Measurements from ENCODE around the gene SEC24C.
"Not testable (repeated sequence)": the region's sequence is repeated elsewhere in the genome, so short reads cannot be mapped to it uniquely, and the experiment has no call there.

SEC24C gene

GRCh38 chr10:73789659-73790055 lies 45.5 kb downstream of the SEC24C start:
- no peak for TF ChIP-seq CTCF (IDR thresholded peaks at IDR 0.05; ENCODE audit: low read depth, low read length)
- Histone ChIP-seq H3K4me1 (no peaks in the 10 kb centered on the region), H3K9me3 (no peaks in the 10 kb centered on the region), H3K4me3 (ENCODE audit: low read depth, low read length) (no peak overlapping the region), H3K27me3 (no peaks in the 10 kb centered on the region), H3K36me3 (peaks cover 10% of the 10 kb centered on the region; the same call in 1 of the 2 replicates)
- DNase-seq: no peak

DNA sequence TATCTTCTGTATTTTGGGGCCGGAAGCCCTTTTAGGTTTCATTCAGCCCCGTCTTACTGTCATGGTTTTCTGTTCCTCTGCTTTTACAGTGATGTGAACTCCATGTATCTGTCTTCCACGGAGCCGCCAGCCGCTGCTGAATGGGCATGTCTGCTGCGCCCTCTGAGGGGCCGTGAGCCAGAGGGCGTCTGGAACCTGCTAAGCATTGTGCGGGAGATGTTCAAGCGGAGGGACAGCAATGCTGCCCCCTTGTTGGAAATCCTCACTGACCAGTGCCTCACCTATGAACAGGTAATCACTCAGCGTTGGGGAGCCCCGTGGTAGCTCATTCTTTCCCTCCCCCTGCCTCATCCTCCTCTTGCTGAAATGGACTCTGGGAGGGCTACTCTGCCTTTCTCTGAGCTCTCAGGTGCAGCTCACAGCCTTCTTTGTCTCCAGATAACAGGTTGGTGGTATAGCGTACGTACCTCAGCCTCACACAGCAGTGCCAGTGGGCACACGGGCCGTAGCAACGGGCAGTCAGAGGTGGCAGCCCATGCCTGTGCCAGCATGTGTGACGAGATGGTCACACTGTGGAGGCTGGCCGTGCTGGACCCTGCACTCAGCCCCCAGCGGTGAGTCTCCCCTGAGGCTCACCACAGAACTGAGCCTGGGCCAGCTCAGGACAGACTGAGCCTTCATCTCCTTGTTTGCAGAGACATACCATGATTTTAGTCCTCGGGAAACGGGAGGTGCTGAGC lies 46.9 kb downstream of the SEC24C start:
- H3K4me3 ChIP-seq (ENCODE audit: low read depth, low read length): no peak overlapping the region
- TF ChIP-seq CTCF (IDR thresholded peaks at IDR 0.05; ENCODE audit: low read depth, low read length): no peak
- no peaks in the 10 kb centered on the region for H3K9me3 ChIP-seq
- H3K4me1 ChIP-seq: no peaks in the 10 kb centered on the region
- no peak for DNase-seq
- H3K27me3 ChIP-seq: no peaks in the 10 kb centered on the region
- H3K36me3 ChIP-seq: peaks cover 10% of the 10 kb centered on the region; the same call in 1 of the 2 replicates

DNA sequence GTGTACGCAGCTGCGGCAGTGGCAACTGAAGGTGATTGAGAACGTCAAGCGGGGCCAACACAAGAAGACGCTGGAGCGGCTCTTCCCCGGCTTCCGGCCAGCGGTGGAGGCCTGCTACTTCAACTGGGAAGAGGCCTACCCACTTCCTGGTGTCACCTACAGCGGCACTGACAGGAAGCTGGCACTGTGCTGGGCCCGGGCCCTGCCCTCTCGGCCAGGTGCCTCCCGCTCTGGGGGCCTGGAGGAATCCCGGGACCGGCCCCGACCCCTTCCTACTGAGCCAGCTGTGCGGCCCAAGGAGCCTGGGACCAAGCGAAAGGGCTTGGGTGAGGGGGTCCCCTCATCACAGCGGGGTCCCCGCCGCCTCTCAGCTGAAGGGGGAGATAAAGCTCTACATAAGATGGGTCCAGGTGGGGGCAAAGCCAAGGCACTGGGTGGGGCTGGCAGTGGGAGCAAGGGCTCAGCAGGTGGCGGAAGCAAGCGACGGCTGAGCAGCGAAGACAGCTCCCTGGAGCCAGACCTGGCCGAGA lies 47.8 kb downstream of the SEC24C start:
- no peak for TF ChIP-seq CTCF (IDR thresholded peaks at IDR 0.05; ENCODE audit: low read depth, low read length)
- Histone ChIP-seq H3K36me3 (peaks cover 10% of the 10 kb centered on the region; the same call in 1 of the 2 replicates), H3K27me3 (no peaks in the 10 kb centered on the region), H3K9me3 (no peaks in the 10 kb centered on the region), H3K4me1 (no peaks in the 10 kb centered on the region), H3K4me3 (ENCODE audit: low read depth, low read length) (no peak overlapping the region)
- DNase-seq: no peak

DNA sequence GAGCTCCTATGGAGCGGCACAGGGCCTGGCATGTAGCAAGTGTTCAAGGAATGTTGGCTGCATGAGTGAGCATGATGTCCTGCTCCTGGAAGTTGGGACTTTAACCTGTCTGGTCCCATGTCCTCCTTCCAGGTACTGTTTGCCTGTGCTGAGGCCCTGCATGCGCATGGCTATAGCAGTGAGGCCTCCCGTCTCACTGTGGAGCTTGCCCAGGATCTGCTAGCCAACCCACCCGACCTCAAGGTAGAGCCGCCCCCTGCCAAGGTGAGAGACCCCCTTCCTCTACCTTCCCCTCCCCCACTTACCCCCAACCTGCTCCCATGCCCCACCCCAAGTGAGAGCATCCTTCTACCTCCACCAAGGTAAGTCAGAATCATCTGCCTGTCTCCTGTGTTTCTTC lies 49.3 kb downstream of the SEC24C start:
- no peaks in the 10 kb centered on the region for H3K4me1 ChIP-seq
- H3K9me3 ChIP-seq: no peaks in the 10 kb centered on the region
- no peak overlapping the region for H3K4me3 ChIP-seq (ENCODE audit: low read depth, low read length)
- H3K36me3 ChIP-seq: peaks cover 10% of the 10 kb centered on the region
- DNase-seq: no peak
- no peak for TF ChIP-seq CTCF (IDR thresholded peaks at IDR 0.05; ENCODE audit: low read depth, low read length)
- no peaks in the 10 kb centered on the region for H3K27me3 ChIP-seq

DNA sequence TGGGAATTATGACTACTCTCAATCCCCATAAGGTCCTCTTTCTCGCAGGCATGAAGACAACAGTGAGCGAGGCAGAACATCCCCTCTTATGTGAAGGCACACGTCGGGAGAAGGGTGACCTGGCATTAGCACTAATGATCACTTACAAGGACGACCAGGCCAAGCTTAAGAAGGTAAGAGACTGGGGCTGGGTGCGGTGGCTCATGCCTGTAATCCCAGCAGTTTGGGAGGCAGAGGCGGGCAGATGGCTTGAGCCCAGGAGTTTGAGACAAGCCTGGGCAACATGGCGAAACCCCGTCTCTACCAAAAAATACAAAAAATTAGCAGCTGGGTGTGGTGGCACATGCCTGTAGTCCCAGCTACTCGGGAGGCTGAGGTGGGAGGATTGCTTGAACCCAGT lies 51.3 kb downstream of the SEC24C start:
- H3K9me3 ChIP-seq; H3K4me3 ChIP-seq (ENCODE audit: low read depth, low read length); H3K27me3 ChIP-seq; H3K36me3 ChIP-seq; H3K4me1 ChIP-seq; DNase-seq: not testable (repeated sequence)

GRCh38 chr10:73796035-73796434 lies 51.9 kb downstream of the SEC24C start:
- H3K4me1 ChIP-seq; DNase-seq; H3K4me3 ChIP-seq (ENCODE audit: low read depth, low read length); H3K9me3 ChIP-seq; H3K27me3 ChIP-seq; H3K36me3 ChIP-seq: not testable (repeated sequence)

DNA sequence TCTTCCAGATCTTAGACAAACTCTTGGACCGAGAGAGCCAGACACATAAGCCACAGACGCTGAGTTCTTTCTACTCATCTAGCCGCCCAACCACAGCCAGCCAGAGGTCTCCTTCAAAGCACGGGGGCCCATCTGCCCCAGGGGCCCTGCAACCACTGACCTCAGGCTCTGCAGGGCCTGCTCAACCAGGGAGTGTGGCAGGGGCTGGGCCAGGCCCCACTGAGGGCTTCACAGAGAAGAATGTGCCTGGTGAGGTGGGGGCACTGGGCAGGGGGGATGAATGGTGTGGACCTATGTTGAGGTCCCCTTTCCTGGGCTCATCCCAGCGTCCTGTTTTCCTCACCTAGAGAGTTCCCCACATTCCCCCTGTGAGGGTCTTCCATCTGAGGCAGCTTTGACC lies 52.6 kb downstream of the SEC24C start:
- H3K4me1 ChIP-seq: no peaks in the 10 kb centered on the region
- H3K9me3 ChIP-seq: no peaks in the 10 kb centered on the region
- DNase-seq: no peak
- no peak overlapping the region for H3K4me3 ChIP-seq (ENCODE audit: low read depth, low read length)
- peaks cover 6% of the 10 kb centered on the region for H3K36me3 ChIP-seq
- no peak for TF ChIP-seq CTCF (IDR thresholded peaks at IDR 0.05; ENCODE audit: low read depth, low read length)
- H3K27me3 ChIP-seq: no peaks in the 10 kb centered on the region

All from BE2C (cell line).